Activated T-helper 1 cell treated with anti-CD3 and anti-CD28 coated beads, Interleukin-2, amount 50 U/mL, for 16 hours (primary cell): ENCODE data around the gene RPF1.
A peak's percentile ranks its signal among the peaks of the same experiment; 100 is the strongest.
"Not testable (repeated sequence)": the region's sequence is repeated elsewhere in the genome, so short reads cannot be mapped to it uniquely, and the experiment has no call there.

Source experiments
- DNase-seq, 2 donors: peaks; one replicate each; pipeline ENCODE4 v3.0.0-alpha.2; 2020; ENCODE audit warnings: low read depth in 1 of 2, low spot score in 1 of 2

Gene RPF1

GRCh38 chr1:84492726-84493125 is 13.7 kb downstream of the RPF1 start:
- no peak for DNase-seq

- no peak for DNase-seq
These were observed 14.7 kb downstream of the RPF1 start for GRCh38 chr1:84493747-84494146.

GRCh38 chr1:84496498-84496897 is 17.4 kb downstream of the RPF1 start:
- no peak for DNase-seq

GRCh38 chr1:84497631-84498275 is 18.7 kb downstream of the RPF1 start:
- no peak for DNase-seq

GRCh38 chr1:84502927-84503326 is 23.9 kb downstream of the RPF1 start:
- DNase-seq = no peak

GRCh38 chr1:84504580-84505492 is 25.8 kb downstream of the RPF1 start:
- DNase-seq = no peak

GRCh38 chr1:84505493-84506001 is 26.5 kb downstream of the RPF1 start:
- DNase-seq = no peak

GRCh38 chr1:84506002-84506728 is 27.1 kb downstream of the RPF1 start, which contains the start of the genes GNG5 and SPATA1:
TSS of gene GNG5 (minus strand) at chr1:84506581. CDS start at chr1:84506091, 490 bp downstream.
TSS of gene SPATA1 (plus strand) at chr1:84506386. CDS start at chr1:84516360, 9,974 bp downstream.
- DNase-seq = peak; percentile 95 to 96

- DNase-seq = no peak
These were observed 27.8 kb downstream of the RPF1 start for GRCh38 chr1:84506729-84507453.

GRCh38 chr1:84507887-84508286 is 28.8 kb downstream of the RPF1 start:
- not testable (repeated sequence) for DNase-seq

GRCh38 chr1:84508510-84508909 is 29.4 kb downstream of the RPF1 start:
- DNase-seq = no peak

GRCh38 chr1:84509029-84509428 is 30.0 kb downstream of the RPF1 start:
- no peak for DNase-seq

GRCh38 chr1:84510165-84510564 is 31.1 kb downstream of the RPF1 start:
- no peak for DNase-seq

GRCh38 chr1:84510668-84511067 is 31.6 kb downstream of the RPF1 start:
- DNase-seq = no peak

- DNase-seq = no peak
These were observed 45.5 kb downstream of the RPF1 start for GRCh38 chr1:84524590-84524989.

- DNase-seq = no peak
These were observed 46.7 kb downstream of the RPF1 start for GRCh38 chr1:84525779-84526178.

- no peak for DNase-seq
These were observed 59.5 kb downstream of the RPF1 start for GRCh38 chr1:84538599-84538998.

GRCh38 chr1:84539972-84540371 is 60.9 kb downstream of the RPF1 start:
- no peak for DNase-seq

GRCh38 chr1:84540759-84541158 is 61.7 kb downstream of the RPF1 start:
- DNase-seq = no peak

GRCh38 chr1:84541679-84542078 is 62.6 kb downstream of the RPF1 start:
- no peak for DNase-seq
